IMR-90 (cell line): ENCODE results near the gene FKTN. TPM values are rescaled to one million over a fixed set of nuclear protein-coding genes. Genes with fewer than 3 reads are reported as not detected.

ENCODE experiments used
- ATAC-seq: fragments of 200-7000 bp; cut with Tn5 transposase; 2 replicates; pipeline ENCODE4 v1.9.1; 2020; ENCODE audit warnings: low read depth, mild to moderate bottlenecking, moderate library complexity
- BruUV-seq: library from RNA; stranded (reverse); fragments of 400-500 nt; replicated peaks from 2 replicates; lab custom pipeline; 2021; lab: Mats Ljungman, UMichigan
- CTCF ChIA-PET: fragments of 300-600 bp; formaldehyde crosslinking; extraction: SDS; loops from one replicate; lab custom pipeline; 2021; ENCODE audit warnings: antibody characterized with exemption; lab: Yijun Ruan, JAX
- POLR2A ChIA-PET: fragments of 300-600 bp; sonication (Branson Sonifier 250); formaldehyde crosslinking; loops from one replicate; lab custom pipeline; 2022; ENCODE audit warnings: antibody characterized with exemption; ENCODE audit not compliant: unreplicated experiment; lab: Charles Lee
- DNase-seq: peaks from one replicate; pipeline ENCODE4 v3.0.0; 2013
- H2AFZ ChIP-seq: replicated peaks from 2 replicates; pipeline ENCODE3; 2013; ENCODE audit warnings: low read length, mild to moderate bottlenecking; ENCODE audit not compliant: poor library complexity
- H2AK5ac ChIP-seq: 2 replicates; pipeline ENCODE4 v1.6.1; 2013; ENCODE audit warnings: low read depth, low read length, inconsistent platforms
- H2AK9ac ChIP-seq: replicated peaks from 2 replicates; pipeline ENCODE3; 2013; ENCODE audit warnings: mild to moderate bottlenecking, low read depth, low read length, moderate library complexity; ENCODE audit not compliant: poor library complexity
- H2BK120ac ChIP-seq: 2 replicates; pipeline ENCODE4 v1.6.1; 2013; ENCODE audit warnings: low read depth, low read length, inconsistent platforms
- H2BK15ac ChIP-seq: 3 replicates; pipeline ENCODE4 v1.6.1; 2013; ENCODE audit warnings: low read depth, low read length, inconsistent platforms
- H2BK20ac ChIP-seq: 2 replicates; pipeline ENCODE4 v1.6.1; 2013; ENCODE audit warnings: low read depth, mild to moderate bottlenecking, inconsistent platforms, low read length, moderate library complexity
- H2BK5ac ChIP-seq: 2 replicates; pipeline ENCODE4 v1.6.1; 2013; ENCODE audit warnings: mild to moderate bottlenecking, low read depth, low read length, inconsistent platforms; ENCODE audit not compliant: poor library complexity, severe bottlenecking
- H3K14ac ChIP-seq: replicated peaks from 2 replicates; pipeline ENCODE4 v1.6.1; 2013; ENCODE audit warnings: low read depth, low read length, inconsistent platforms
- H3K18ac ChIP-seq: 2 replicates; pipeline ENCODE4 v1.6.1; 2013; ENCODE audit warnings: low read depth, low read length, control low read depth
- H3K23ac ChIP-seq: 2 replicates; pipeline ENCODE4 v1.6.1; 2013; ENCODE audit warnings: low read depth, low read length, inconsistent platforms
- H3K27ac ChIP-seq: 2 replicates; pipeline ENCODE4 v1.5.1; 2013; ENCODE audit warnings: mild to moderate bottlenecking, control low read depth, low read length; ENCODE audit not compliant: insufficient read depth
- H3K27me3 ChIP-seq: 2 replicates; pipeline ENCODE4 v1.6.1; 2013; ENCODE audit warnings: low read length; ENCODE audit not compliant: control insufficient read depth, insufficient read depth
- H3K36me3 ChIP-seq: 2 replicates; pipeline ENCODE4 v1.6.1; 2013; ENCODE audit warnings: low read length, mixed read lengths; ENCODE audit not compliant: control insufficient read depth, insufficient read depth
- H3K4ac ChIP-seq: 2 replicates; pipeline ENCODE4 v1.6.1; 2013; ENCODE audit warnings: low read depth, low read length, inconsistent platforms
- H3K4me1 ChIP-seq: 2 replicates; pipeline ENCODE4 v1.6.1; 2013; ENCODE audit warnings: low read length, mixed read lengths; ENCODE audit not compliant: control insufficient read depth, insufficient read depth
- H3K4me2 ChIP-seq: 2 replicates; pipeline ENCODE4 v1.6.1; 2013; ENCODE audit warnings: low read depth, mild to moderate bottlenecking, control low read depth, low read length, moderate library complexity
- H3K4me3 ChIP-seq: 2 replicates; pipeline ENCODE4 v1.5.1; 2013; ENCODE audit warnings: low read depth, mild to moderate bottlenecking, control low read depth, low read length, moderate library complexity; ENCODE audit not compliant: insufficient read depth
- H3K56ac ChIP-seq: 2 replicates; pipeline ENCODE4 v1.6.1; 2013; ENCODE audit warnings: low read length, inconsistent platforms; ENCODE audit not compliant: insufficient read depth; ENCODE audit errors: extremely low read depth
- H3K79me1 ChIP-seq, 2 experiments: 2 replicates each; pipeline ENCODE4 v1.6.1; 2013; ENCODE audit warnings: low read length in 2 of 2, inconsistent platforms in 1 of 2, low read depth in 1 of 2
- H3K9ac ChIP-seq: 2 replicates; pipeline ENCODE4 v1.6.1; 2013; ENCODE audit warnings: low read depth, low read length, control low read depth
- H3K9me1 ChIP-seq: 2 replicates; pipeline ENCODE4 v1.6.1; 2013; ENCODE audit warnings: low read length, inconsistent platforms; ENCODE audit not compliant: insufficient read depth
- H3K9me3 ChIP-seq: 2 replicates; pipeline ENCODE4 v1.6.1; 2013; ENCODE audit warnings: low read length; ENCODE audit not compliant: control insufficient read depth, insufficient read depth
- H4K20me1 ChIP-seq: 2 replicates; pipeline ENCODE4 v1.6.1; 2013; ENCODE audit warnings: low read length, inconsistent platforms; ENCODE audit not compliant: insufficient read depth
- H4K5ac ChIP-seq: 2 replicates; pipeline ENCODE4 v1.6.1; 2013; ENCODE audit warnings: mild to moderate bottlenecking, low read depth, low read length, control low read depth
- H4K8ac ChIP-seq, 2 experiments: 2 replicates each; pipeline ENCODE4 v1.6.1; 2013; ENCODE audit warnings: low read depth in 2 of 2, low read length in 2 of 2, control low read depth in 1 of 2, inconsistent platforms in 1 of 2
- H4K91ac ChIP-seq: 2 replicates; pipeline ENCODE4 v1.6.1; 2013; ENCODE audit warnings: low read depth, low read length, inconsistent platforms; ENCODE audit not compliant: insufficient read depth
- CEBPB ChIP-seq: IDR thresholded peaks from 2 replicates; pipeline ENCODE4 v1.6.1; 2012; ENCODE audit warnings: low read depth, low read length, improper control_type of control experiment
- CHD1 ChIP-seq: IDR thresholded peaks from 2 replicates; pipeline ENCODE4 v1.6.1; 2012; ENCODE audit warnings: low read depth, low read length, improper control_type of control experiment
- CTCF ChIP-seq: conservative IDR thresholded peaks from 2 replicates; pipeline ENCODE4 v1.5.1; 2012; ENCODE audit warnings: mild to moderate bottlenecking, low read depth, low read length, improper control_type of control experiment
- ELK1 ChIP-seq: fragments of 150-350 bp; IDR thresholded peaks from 2 replicates; pipeline ENCODE4 v1.6.1; 2016; ENCODE audit warnings: low read depth, mild to moderate bottlenecking, low read length, moderate library complexity, borderline replicate concordance
- FOS ChIP-seq: fragments of 150-350 bp; IDR thresholded peaks from 2 replicates; pipeline ENCODE4 v1.6.1; 2016; ENCODE audit warnings: low read depth, low read length
- MAZ ChIP-seq: IDR thresholded peaks from 2 replicates; pipeline ENCODE4 v1.6.1; 2012; ENCODE audit warnings: low read depth, mild to moderate bottlenecking, low read length, improper control_type of control experiment, moderate library complexity, borderline replicate concordance
- MXI1 ChIP-seq: IDR thresholded peaks from 2 replicates; pipeline ENCODE4 v1.6.1; 2012; ENCODE audit warnings: low read depth, mild to moderate bottlenecking, low read length, moderate library complexity, borderline replicate concordance
- NFE2L2 ChIP-seq: fragments of 150-350 bp; IDR thresholded peaks from 2 replicates; pipeline ENCODE4 v1.6.1; 2016; ENCODE audit warnings: low read depth, mild to moderate bottlenecking, low read length
- POLR2A ChIP-seq: IDR thresholded peaks from 2 replicates; pipeline ENCODE4 v1.6.1; 2012; ENCODE audit warnings: mild to moderate bottlenecking, low read depth, low read length
- RAD21 ChIP-seq: IDR thresholded peaks from 2 replicates; pipeline ENCODE4 v1.6.1; 2012; ENCODE audit warnings: low read length, improper control_type of control experiment
- RCOR1 ChIP-seq: IDR thresholded peaks from 2 replicates; pipeline ENCODE4 v1.6.1; 2012; ENCODE audit warnings: mild to moderate bottlenecking, low read length, improper control_type of control experiment; ENCODE audit not compliant: insufficient replicate concordance
- USF2 ChIP-seq: fragments of 150-350 bp; IDR thresholded peaks from 2 replicates; pipeline ENCODE4 v1.6.1; 2017; ENCODE audit warnings: mild to moderate bottlenecking, antibody characterized with exemption, low read length, low read depth
- WGBS, 2 experiments: methylation state at CpG; one replicate each; pipeline versions ENCODE4 v1.1.5 to v1.1.7; 2013; ENCODE audit warnings: missing lambda C conversion rate in 2 of 2; ENCODE audit not compliant: insufficient read length in 1 of 2; ENCODE audit errors: extremely low coverage in 2 of 2; 5-methylcytosine and 5-hydroxymethylcytosine counted together
- dilution Hi-C: fragments of 300-500 bp; cut with HindIII; formaldehyde crosslinking; loops from one replicate; pipeline ENCODE4 v1.14.3; 2018; ENCODE audit warnings: low sequenced_read_pairs; ENCODE audit not compliant: unreplicated experiment
- in situ Hi-C: fragments of 300-500 bp; cut with MboI; formaldehyde crosslinking; loops from 3 replicates; pipeline ENCODE4 v1.14.3; 2019; ENCODE audit warnings: low sequenced_read_pairs, inconsistent platforms, mixed read lengths
- intact Hi-C: fragments of 100-400 bp; cut with micrococcal nuclease; formaldehyde crosslinking; loops from 2 replicates; pipeline ENCODE4 v1.10.0; 2022
- polyA plus RNA-seq, 3 experiments: library from polyadenylated mRNA; depleted of rRNA; stranded (reverse); fragments of >200 nt; gene quantifications; 2 replicates each; pipeline ENCODE4 v1.2.3, GENCODE V29; 2012; ENCODE audit warnings: low replicate concordance in 1 of 3
- total RNA-seq: library from RNA; depleted of rRNA; stranded (reverse); fragments of >200 nt; gene quantifications from 2 replicates; pipeline ENCODE4 v1.2.3, GENCODE V29; 2012

Gene FKTN
- total and polyA plus RNA-seq, 2 of the 4 experiments (the other 2 are of a cell fraction): 8.6 to 20.3 TPM

- TF ChIP-seq CEBPB: no peak
- no peak for TF ChIP-seq MXI1
Observed at GRCh38 chr9:105608721-105609598, 51.0 kb downstream of the FKTN start (continued).

GRCh38 chr9:105621001-105621400 lies 63.1 kb downstream of the FKTN start:
- H4K5ac ChIP-seq: no peak overlapping the region
- H3K4me2 ChIP-seq: no peak overlapping the region
- H3K36me3 ChIP-seq: no peaks in the 10 kb centered on the region
- WGBS, 2 experiments: no CpG with 5 or more reads among the region's 2 CpGs
- H4K20me1 ChIP-seq: no peaks in the 10 kb centered on the region
- no TSS peak for BruUV-seq
- H4K8ac ChIP-seq: no peak overlapping the region
- no peaks in the 10 kb centered on the region for H3K4me1 ChIP-seq
- no peaks in the 10 kb centered on the region for H3K79me1 ChIP-seq
- no peak overlapping the region for H3K14ac ChIP-seq
- H2BK15ac ChIP-seq: no peak overlapping the region
- H3K9ac ChIP-seq: no peak overlapping the region
- no peak overlapping the region for H2AK9ac ChIP-seq
- H3K23ac ChIP-seq: no peak overlapping the region
- no peak overlapping the region for H3K4ac ChIP-seq
- CTCF ChIA-PET: interaction anchor here (0.7 to 1.7 kb wide), 3 partner anchors 12 to 13 kb away, joined by 3 to 5 read pairs (median 3); no protein-coding TSS in a partner anchor
- no peaks in the 10 kb centered on the region for H3K9me3 ChIP-seq
- H2AFZ ChIP-seq: no peak overlapping the region
- dilution Hi-C loops (no loop called here), intact Hi-C loops (no loop called here), in situ Hi-C loops (no loop called here)
- H3K18ac ChIP-seq: no peak overlapping the region
- H3K27me3 ChIP-seq: no peaks in the 10 kb centered on the region
- no peak overlapping the region for H3K56ac ChIP-seq
- H2BK120ac ChIP-seq: no peak overlapping the region
- no peaks in the 10 kb centered on the region for H3K9me1 ChIP-seq
- no peak overlapping the region for H2BK5ac ChIP-seq
- H3K27ac ChIP-seq: no peak overlapping the region
- H4K91ac ChIP-seq: no peak overlapping the region
- POLR2A ChIA-PET: no interaction called here
- no peak overlapping the region for H3K4me3 ChIP-seq
- no peak for DNase-seq
- H2AK5ac ChIP-seq: no peak overlapping the region
- no peak overlapping the region for H2BK20ac ChIP-seq
- no peak for ATAC-seq
- TF ChIP-seq POLR2A (no peak), RAD21 (no peak), USF2 (no peak), CTCF (no peak), RCOR1 (no peak), FOS (no peak), CHD1 (no peak), MAZ (no peak), ELK1 (no peak), NFE2L2 (no peak), CEBPB (no peak)
